SK-N-SH treated with all-trans-retinoic acid at 6 μM for 48 hours (cell line): ENCODE data around the gene BROX.

Source experiments
- ARNTL ChIP-seq: fragments of 450-650 bp; formaldehyde crosslinking; IDR thresholded peaks from 2 replicates; pipeline ENCODE4 v1.5.0; 2020; ENCODE audit warnings: low read depth, mild to moderate bottlenecking, moderate library complexity, borderline replicate concordance
- BACH2 ChIP-seq: fragments of 250-450 bp; sonication (Bioruptor Pico); IDR thresholded peaks from 2 replicates; pipeline ENCODE4 v1.9.0; 2021; ENCODE audit warnings: mild to moderate bottlenecking, borderline replicate concordance
- CSDC2 ChIP-seq: fragments of 250-450 bp; sonication (Bioruptor Pico); IDR thresholded peaks from 2 replicates; pipeline ENCODE4 v1.5.0; 2020; ENCODE audit warnings: mild to moderate bottlenecking, moderate library complexity
- ESRRG ChIP-seq: fragments of 250-450 bp; sonication (Bioruptor Pico); IDR thresholded peaks from 2 replicates; pipeline ENCODE4 v1.6.1; 2021; ENCODE audit warnings: mild to moderate bottlenecking
- OSR1 ChIP-seq: fragments of 250-450 bp; sonication (Bioruptor Pico); IDR thresholded peaks from 2 replicates; pipeline ENCODE4 v1.8.0; 2022; ENCODE audit warnings: moderate library complexity, mild to moderate bottlenecking, inconsistent platforms
- TOX ChIP-seq: fragments of 250-450 bp; sonication (Bioruptor Pico); IDR thresholded peaks from 2 replicates; pipeline ENCODE4 v1.8.0; 2021; ENCODE audit warnings: mild to moderate bottlenecking, moderate library complexity, borderline replicate concordance
- ZC3H10 ChIP-seq: fragments of 250-450 bp; sonication (Bioruptor Pico); IDR thresholded peaks from 2 replicates; pipeline ENCODE4 v1.5.1; 2021; ENCODE audit warnings: mild to moderate bottlenecking, moderate library complexity
- ZFP30 ChIP-seq: fragments of 450-650 bp; formaldehyde crosslinking; IDR thresholded peaks from 2 replicates; pipeline ENCODE4 v1.5.0; 2022; ENCODE audit warnings: mild to moderate bottlenecking, moderate library complexity
- ZNF8 ChIP-seq: fragments of 450-650 bp; formaldehyde crosslinking; IDR thresholded peaks from 2 replicates; pipeline ENCODE4 v1.5.0; 2020; ENCODE audit warnings: mild to moderate bottlenecking, moderate library complexity
- TF ChIP-seq, protein P1 (sequence below): fragments of 250-450 bp; sonication (Bioruptor Pico); IDR thresholded peaks from 2 replicates; pipeline ENCODE4 v1.5.1; 2020; ENCODE audit warnings: low read depth, mild to moderate bottlenecking, moderate library complexity
- TF ChIP-seq, protein P2 (sequence below): fragments of 250-450 bp; sonication (Bioruptor Pico); IDR thresholded peaks from 2 replicates; pipeline ENCODE4 v1.5.1; 2021; ENCODE audit warnings: mild to moderate bottlenecking, moderate library complexity
- TF ChIP-seq, protein P3 (sequence below): fragments of 250-450 bp; sonication (Bioruptor Pico); IDR thresholded peaks from 2 replicates; pipeline ENCODE4 v1.8.0; 2021; ENCODE audit warnings: low read depth, mild to moderate bottlenecking, moderate library complexity, borderline replicate concordance
- TF ChIP-seq, protein P4 (sequence below): fragments of 250-450 bp; sonication (Bioruptor Pico); IDR thresholded peaks from 2 replicates; pipeline ENCODE4 v1.8.0; 2020; ENCODE audit warnings: mild to moderate bottlenecking, moderate library complexity, borderline replicate concordance
- TF ChIP-seq, protein P5 (sequence below): fragments of 250-450 bp; sonication (Bioruptor Pico); IDR thresholded peaks from 2 replicates; pipeline ENCODE4 v1.5.0; 2020; ENCODE audit warnings: mild to moderate bottlenecking, moderate library complexity

DNA sequence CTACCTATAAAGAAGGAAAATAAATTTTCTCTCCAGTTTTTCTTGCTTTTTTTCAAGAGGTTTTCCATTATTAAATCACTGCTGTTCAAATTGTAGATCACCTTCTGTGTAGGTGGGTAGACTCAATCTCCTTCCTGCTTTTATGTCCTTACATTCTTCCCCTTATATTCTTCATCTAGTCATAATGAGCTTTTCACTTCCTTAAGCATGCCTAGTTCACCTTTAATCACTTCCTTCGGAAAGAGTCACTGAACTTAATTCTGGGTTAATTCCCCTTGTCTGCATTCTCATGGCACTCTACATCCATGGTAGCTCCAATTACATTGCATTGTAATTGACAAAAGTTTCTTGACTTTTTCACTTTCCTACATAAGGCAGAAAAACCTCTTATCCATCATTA, 18.5 kb downstream of the BROX start:
- TF ChIP-seq, protein P1, sequence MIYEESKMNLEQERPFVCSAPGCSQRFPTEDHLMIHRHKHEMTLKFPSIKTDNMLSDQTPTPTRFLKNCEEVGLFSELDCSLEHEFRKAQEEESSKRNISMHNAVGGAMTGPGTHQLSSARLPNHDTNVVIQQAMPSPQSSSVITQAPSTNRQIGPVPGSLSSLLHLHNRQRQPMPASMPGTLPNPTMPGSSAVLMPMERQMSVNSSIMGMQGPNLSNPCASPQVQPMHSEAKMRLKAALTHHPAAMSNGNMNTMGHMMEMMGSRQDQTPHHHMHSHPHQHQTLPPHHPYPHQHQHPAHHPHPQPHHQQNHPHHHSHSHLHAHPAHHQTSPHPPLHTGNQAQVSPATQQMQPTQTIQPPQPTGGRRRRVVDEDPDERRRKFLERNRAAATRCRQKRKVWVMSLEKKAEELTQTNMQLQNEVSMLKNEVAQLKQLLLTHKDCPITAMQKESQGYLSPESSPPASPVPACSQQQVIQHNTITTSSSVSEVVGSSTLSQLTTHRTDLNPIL = no peak
- TF ChIP-seq ZNF8 (CRISPR knock-in tag) = no peak
- TF ChIP-seq, protein P2, sequence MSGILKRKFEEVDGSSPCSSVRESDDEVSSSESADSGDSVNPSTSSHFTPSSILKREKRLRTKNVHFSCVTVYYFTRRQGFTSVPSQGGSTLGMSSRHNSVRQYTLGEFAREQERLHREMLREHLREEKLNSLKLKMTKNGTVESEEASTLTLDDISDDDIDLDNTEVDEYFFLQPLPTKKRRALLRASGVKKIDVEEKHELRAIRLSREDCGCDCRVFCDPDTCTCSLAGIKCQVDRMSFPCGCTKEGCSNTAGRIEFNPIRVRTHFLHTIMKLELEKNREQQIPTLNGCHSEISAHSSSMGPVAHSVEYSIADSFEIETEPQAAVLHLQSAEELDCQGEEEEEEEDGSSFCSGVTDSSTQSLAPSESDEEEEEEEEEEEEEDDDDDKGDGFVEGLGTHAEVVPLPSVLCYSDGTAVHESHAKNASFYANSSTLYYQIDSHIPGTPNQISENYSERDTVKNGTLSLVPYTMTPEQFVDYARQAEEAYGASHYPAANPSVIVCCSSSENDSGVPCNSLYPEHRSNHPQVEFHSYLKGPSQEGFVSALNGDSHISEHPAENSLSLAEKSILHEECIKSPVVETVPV (CRISPR knock-in tag) = no peak
- TF ChIP-seq, protein P3, sequence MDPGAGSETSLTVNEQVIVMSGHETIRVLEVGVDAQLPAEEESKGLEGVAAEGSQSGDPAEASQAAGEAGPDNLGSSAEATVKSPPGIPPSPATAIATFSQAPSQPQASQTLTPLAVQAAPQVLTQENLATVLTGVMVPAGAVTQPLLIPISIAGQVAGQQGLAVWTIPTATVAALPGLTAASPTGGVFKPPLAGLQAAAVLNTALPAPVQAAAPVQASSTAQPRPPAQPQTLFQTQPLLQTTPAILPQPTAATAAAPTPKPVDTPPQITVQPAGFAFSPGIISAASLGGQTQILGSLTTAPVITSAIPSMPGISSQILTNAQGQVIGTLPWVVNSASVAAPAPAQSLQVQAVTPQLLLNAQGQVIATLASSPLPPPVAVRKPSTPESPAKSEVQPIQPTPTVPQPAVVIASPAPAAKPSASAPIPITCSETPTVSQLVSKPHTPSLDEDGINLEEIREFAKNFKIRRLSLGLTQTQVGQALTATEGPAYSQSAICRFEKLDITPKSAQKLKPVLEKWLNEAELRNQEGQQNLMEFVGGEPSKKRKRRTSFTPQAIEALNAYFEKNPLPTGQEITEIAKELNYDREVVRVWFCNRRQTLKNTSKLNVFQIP (CRISPR knock-in tag) = no peak
- no peak for TF ChIP-seq BACH2 (CRISPR knock-in tag)
- TF ChIP-seq ZFP30 (CRISPR knock-in tag) = no peak
- no peak for TF ChIP-seq TOX (CRISPR knock-in tag)
- TF ChIP-seq ZC3H10 (CRISPR knock-in tag) = no peak
- TF ChIP-seq ARNTL = no peak
- TF ChIP-seq, protein P4, sequence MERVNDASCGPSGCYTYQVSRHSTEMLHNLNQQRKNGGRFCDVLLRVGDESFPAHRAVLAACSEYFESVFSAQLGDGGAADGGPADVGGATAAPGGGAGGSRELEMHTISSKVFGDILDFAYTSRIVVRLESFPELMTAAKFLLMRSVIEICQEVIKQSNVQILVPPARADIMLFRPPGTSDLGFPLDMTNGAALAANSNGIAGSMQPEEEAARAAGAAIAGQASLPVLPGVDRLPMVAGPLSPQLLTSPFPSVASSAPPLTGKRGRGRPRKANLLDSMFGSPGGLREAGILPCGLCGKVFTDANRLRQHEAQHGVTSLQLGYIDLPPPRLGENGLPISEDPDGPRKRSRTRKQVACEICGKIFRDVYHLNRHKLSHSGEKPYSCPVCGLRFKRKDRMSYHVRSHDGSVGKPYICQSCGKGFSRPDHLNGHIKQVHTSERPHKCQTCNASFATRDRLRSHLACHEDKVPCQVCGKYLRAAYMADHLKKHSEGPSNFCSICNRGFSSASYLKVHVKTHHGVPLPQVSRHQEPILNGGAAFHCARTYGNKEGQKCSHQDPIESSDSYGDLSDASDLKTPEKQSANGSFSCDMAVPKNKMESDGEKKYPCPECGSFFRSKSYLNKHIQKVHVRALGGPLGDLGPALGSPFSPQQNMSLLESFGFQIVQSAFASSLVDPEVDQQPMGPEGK = no peak
- no peak for TF ChIP-seq CSDC2 (CRISPR knock-in tag)
- TF ChIP-seq ESRRG = no peak
- TF ChIP-seq OSR1 (CRISPR knock-in tag) = no peak
- TF ChIP-seq, protein P5, sequence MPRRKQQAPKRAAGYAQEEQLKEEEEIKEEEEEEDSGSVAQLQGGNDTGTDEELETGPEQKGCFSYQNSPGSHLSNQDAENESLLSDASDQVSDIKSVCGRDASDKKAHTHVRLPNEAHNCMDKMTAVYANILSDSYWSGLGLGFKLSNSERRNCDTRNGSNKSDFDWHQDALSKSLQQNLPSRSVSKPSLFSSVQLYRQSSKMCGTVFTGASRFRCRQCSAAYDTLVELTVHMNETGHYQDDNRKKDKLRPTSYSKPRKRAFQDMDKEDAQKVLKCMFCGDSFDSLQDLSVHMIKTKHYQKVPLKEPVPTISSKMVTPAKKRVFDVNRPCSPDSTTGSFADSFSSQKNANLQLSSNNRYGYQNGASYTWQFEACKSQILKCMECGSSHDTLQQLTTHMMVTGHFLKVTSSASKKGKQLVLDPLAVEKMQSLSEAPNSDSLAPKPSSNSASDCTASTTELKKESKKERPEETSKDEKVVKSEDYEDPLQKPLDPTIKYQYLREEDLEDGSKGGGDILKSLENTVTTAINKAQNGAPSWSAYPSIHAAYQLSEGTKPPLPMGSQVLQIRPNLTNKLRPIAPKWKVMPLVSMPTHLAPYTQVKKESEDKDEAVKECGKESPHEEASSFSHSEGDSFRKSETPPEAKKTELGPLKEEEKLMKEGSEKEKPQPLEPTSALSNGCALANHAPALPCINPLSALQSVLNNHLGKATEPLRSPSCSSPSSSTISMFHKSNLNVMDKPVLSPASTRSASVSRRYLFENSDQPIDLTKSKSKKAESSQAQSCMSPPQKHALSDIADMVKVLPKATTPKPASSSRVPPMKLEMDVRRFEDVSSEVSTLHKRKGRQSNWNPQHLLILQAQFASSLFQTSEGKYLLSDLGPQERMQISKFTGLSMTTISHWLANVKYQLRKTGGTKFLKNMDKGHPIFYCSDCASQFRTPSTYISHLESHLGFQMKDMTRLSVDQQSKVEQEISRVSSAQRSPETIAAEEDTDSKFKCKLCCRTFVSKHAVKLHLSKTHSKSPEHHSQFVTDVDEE (CRISPR knock-in tag) = no peak
